ENCODE measurements around the gene PKIG. TPM values are rescaled to one million over a fixed set of nuclear protein-coding genes. Genes with fewer than 3 reads are reported as not detected.

PKIG gene
- total RNA-seq, 1 donor from 2014 or later, result 40.6 TPM

DNA sequence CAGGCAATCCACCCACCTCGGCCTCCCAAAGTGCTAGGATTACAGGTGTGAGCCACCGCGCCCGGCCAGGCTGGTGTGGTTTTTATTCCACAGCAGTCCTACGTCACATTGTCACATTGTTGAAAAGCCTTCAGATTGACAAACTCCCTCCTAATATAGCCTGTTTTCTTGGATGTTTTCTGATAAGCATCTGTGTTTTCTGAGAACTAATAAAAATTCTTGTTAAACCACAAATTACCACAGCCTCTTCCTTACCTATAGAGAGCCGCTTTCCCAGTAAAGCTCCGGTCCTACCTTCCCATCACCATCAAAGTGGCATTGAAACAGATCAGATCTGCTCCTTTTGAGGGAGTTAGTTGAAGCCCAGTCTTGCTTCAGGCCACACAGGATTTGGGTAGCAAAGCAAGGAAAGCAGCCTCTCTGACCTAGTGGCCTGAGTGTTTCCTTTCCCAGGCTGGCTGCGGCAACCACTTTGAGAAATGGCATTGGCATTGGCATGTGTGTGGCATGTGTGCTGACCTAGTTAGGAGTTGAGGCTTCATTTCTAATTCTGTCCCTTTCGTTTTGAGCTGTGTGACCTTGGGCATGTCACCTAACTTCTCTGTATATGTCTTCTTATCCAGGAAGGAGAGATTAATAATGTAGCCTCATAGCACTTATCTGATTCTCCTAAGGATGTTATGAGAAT is 1.7 kb upstream of the PKIG start:
- Mint-ChIP-seq H3K4me3 (no peak overlapping the region), H3K36me3 (peaks cover 3% of the 10 kb centered on the region), H3K4me1 (peaks cover 34% of the 10 kb centered on the region), H3K27me3 (ENCODE audit: insufficient read depth, low read depth) (peaks cover 3% of the 10 kb centered on the region), H3K9me3 (peaks cover 2% of the 10 kb centered on the region), H3K27ac (no peak overlapping the region)
- no peaks in the 10 kb centered on the region for H3K9me3 ChIP-seq (ENCODE audit: low read depth)
- no peak for TF ChIP-seq EZH2 (IDR thresholded peaks at IDR 0.05)
- TF ChIP-seq CTCF (IDR thresholded peaks at IDR 0.05), result no peak
- TF ChIP-seq EZH2phosphoT487 (IDR thresholded peaks at IDR 0.05), result no peak
- H2AFZ ChIP-seq (replicated peaks), result no peak overlapping the region
- no peak overlapping the region for H3K9ac ChIP-seq
- H3F3A ChIP-seq (ENCODE audit: low read depth), result peaks cover 8% of the 10 kb centered on the region
- H3K27ac ChIP-seq, result peak overlapping the region; percentile 38
- H3K36me3 ChIP-seq, result no peaks in the 10 kb centered on the region
- no peak overlapping the region for H3K4me2 ChIP-seq
- H3K27me3 ChIP-seq, result no peaks in the 10 kb centered on the region
- DNase-seq (ENCODE audit: low spot score), result no peak
- no peaks in the 10 kb centered on the region for H3K79me2 ChIP-seq (ENCODE audit: low read depth)
- H3K4me3 ChIP-seq, result no peak overlapping the region
- H4K20me1 ChIP-seq (ENCODE audit: low read depth), result peaks cover 6% of the 10 kb centered on the region
- peaks cover 30% of the 10 kb centered on the region for H3K4me1 ChIP-seq

DNA sequence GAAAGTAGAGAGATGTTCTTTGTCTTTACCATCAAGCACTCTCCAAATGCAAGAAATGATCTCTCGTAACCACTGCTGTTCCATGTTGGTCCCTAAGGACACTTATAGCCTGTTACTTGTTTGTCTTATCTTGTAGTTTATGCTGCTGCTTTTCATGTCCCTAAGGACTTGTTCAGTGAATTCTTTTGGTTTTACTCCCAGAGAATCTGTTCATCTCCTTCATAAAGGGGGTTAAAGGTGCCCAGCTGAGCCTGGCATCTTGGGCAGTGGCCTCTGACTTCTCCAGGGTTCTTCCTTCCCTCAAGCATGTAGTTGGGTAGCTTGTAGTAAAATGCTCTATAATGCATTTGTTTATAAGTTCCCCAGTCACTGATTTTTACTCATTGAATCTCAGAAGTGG is 864 bp upstream of the PKIG start:
- H2AFZ ChIP-seq (replicated peaks), result no peak overlapping the region
- H3K36me3 Mint-ChIP-seq, result peaks cover 3% of the 10 kb centered on the region
- no peak overlapping the region for H3K27ac ChIP-seq
- no peaks in the 10 kb centered on the region for H3K9me3 ChIP-seq (ENCODE audit: low read depth)
- H3K4me1 Mint-ChIP-seq, result peaks cover 34% of the 10 kb centered on the region
- H3K4me3 Mint-ChIP-seq, result no peak overlapping the region
- DNase-seq (ENCODE audit: low spot score), result no peak
- peaks cover 6% of the 10 kb centered on the region for H4K20me1 ChIP-seq (ENCODE audit: low read depth)
- no peak for TF ChIP-seq CTCF (IDR thresholded peaks at IDR 0.05)
- TF ChIP-seq EZH2 (IDR thresholded peaks at IDR 0.05), result no peak
- TF ChIP-seq EZH2phosphoT487 (IDR thresholded peaks at IDR 0.05), result no peak
- peaks cover 8% of the 10 kb centered on the region for H3F3A ChIP-seq (ENCODE audit: low read depth)
- H3K9ac ChIP-seq, result no peak overlapping the region
- H3K27ac Mint-ChIP-seq, result no peak overlapping the region
- peaks cover 30% of the 10 kb centered on the region for H3K4me1 ChIP-seq
- peaks cover 2% of the 10 kb centered on the region for H3K27me3 Mint-ChIP-seq (ENCODE audit: insufficient read depth, low read depth)
- no peak overlapping the region for H3K4me3 ChIP-seq
- H3K79me2 ChIP-seq (ENCODE audit: low read depth), result no peaks in the 10 kb centered on the region
- H3K9me3 Mint-ChIP-seq, result peaks cover 2% of the 10 kb centered on the region
- no peaks in the 10 kb centered on the region for H3K27me3 ChIP-seq
- peak overlapping the region; percentile 33 for H3K4me2 ChIP-seq
- no peaks in the 10 kb centered on the region for H3K36me3 ChIP-seq

GRCh38 chr20:44583157-44583556 is 778 bp downstream of the PKIG start:
- Mint-ChIP-seq H3K4me3 (no peak overlapping the region), H3K9me3 (peaks cover 2% of the 10 kb centered on the region), H3K27ac (peak overlapping the region; percentile 18), H3K36me3 (no peaks in the 10 kb centered on the region), H3K27me3 (ENCODE audit: insufficient read depth, low read depth) (peaks cover 2% of the 10 kb centered on the region), H3K4me1 (peaks cover 34% of the 10 kb centered on the region)
- H3K4me2 ChIP-seq, result no peak overlapping the region
- H2AFZ ChIP-seq (replicated peaks), result no peak overlapping the region
- no peaks in the 10 kb centered on the region for H3K36me3 ChIP-seq
- H3F3A ChIP-seq (ENCODE audit: low read depth), result peaks cover 8% of the 10 kb centered on the region
- H3K79me2 ChIP-seq (ENCODE audit: low read depth), result no peaks in the 10 kb centered on the region
- no peaks in the 10 kb centered on the region for H3K9me3 ChIP-seq (ENCODE audit: low read depth)
- TF ChIP-seq CTCF (IDR thresholded peaks at IDR 0.05) (no peak), EZH2phosphoT487 (IDR thresholded peaks at IDR 0.05) (no peak), EZH2 (IDR thresholded peaks at IDR 0.05) (no peak)
- no peak overlapping the region for H3K4me3 ChIP-seq
- peaks cover 6% of the 10 kb centered on the region for H4K20me1 ChIP-seq (ENCODE audit: low read depth)
- H3K27ac ChIP-seq, result no peak overlapping the region
- peaks cover 30% of the 10 kb centered on the region for H3K4me1 ChIP-seq
- DNase-seq (ENCODE audit: low spot score), result no peak
- no peaks in the 10 kb centered on the region for H3K27me3 ChIP-seq
- no peak overlapping the region for H3K9ac ChIP-seq
